Measurements from ENCODE around the gene RAD51B. TPM values are rescaled to one million over a fixed set of nuclear protein-coding genes. Genes with fewer than 3 reads are reported as not detected.

Gene RAD51B
- total and polyA plus RNA-seq, 9 of the 15 experiments (the other 6 are each of a cell fraction or from before 2014, with no cell fraction given): 8.5 to 17.3 (median 11.3) TPM

DNA sequence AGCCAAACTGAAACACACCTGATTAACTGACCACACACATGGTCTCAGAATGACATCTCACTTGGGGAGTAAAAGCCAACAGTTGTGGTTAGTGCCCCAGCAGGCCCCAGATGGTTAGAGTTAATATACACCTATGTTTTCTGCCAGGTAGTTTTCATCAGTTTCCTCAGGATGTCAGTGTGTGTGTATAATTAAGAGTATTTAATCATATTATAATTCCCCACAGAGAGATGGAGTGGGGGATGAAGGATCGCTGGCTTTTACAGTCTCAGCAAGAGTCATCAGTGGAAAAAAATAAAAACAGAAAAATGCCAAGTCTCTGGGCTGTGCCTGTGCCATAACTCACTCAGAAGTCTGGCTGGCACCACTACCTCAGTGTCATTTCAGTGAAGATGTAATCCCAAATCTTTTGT is 560.8 kb downstream of the RAD51B start (continued):
- TF ChIP-seq, protein P1, sequence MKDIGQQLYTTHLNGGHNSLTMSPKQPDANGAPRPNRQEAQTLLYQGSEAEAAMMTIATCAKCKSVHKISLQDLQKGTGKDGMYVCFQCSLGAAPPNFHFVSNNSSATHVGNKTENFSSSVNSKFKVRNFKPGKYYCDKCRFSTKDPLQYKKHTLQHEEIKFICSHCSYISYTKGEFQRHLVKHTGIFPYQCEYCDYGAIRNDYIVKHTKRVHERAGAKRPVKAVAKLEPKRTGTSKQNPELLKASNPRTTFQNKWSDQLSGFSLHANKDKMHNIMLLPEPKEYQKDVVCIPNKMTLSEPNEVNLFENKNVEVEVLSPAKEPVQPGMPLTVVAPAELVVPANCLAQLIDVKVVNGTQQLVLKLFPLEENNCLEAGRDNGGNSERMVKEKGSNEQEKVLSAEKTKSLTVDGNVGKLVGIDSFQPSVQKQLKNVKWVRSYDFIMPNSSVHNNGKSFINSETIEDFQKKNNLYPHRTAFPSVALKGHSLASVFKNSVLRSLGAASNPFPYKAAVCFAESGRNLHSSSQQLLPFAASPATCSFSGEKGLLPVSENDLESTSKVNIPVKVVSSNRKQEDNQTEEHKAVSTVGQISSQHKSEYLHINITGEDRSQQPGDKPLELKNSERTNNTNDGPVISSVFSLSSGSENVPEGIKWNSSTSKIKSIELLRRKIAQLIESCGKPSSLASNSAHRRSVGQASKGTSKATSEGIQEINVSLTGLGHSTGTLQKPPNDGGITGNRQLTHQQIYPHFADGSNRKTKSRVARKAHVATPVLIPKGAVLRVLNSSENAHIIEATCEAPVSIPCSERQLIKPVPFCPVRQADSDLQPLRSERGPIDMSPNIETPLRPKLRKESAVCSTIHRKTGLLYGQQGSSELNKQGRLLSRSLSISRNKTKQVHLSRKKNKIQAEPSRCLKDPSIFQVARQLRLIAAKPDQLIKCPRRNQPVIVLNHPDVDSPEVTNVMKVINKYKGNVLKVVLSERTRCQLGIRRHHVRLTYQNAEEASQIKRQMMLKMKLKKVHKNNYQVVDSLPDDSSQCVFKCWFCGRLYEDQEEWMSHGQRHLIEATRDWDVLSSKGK (CRISPR knock-in tag; IDR thresholded peaks at IDR 0.05): no peak
- TF ChIP-seq, protein P2, sequence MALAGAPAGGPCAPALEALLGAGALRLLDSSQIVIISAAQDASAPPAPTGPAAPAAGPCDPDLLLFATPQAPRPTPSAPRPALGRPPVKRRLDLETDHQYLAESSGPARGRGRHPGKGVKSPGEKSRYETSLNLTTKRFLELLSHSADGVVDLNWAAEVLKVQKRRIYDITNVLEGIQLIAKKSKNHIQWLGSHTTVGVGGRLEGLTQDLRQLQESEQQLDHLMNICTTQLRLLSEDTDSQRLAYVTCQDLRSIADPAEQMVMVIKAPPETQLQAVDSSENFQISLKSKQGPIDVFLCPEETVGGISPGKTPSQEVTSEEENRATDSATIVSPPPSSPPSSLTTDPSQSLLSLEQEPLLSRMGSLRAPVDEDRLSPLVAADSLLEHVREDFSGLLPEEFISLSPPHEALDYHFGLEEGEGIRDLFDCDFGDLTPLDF (CRISPR knock-in tag; IDR thresholded peaks at IDR 0.05): no peak
- no peak for TF ChIP-seq U2AF2 (optimal IDR thresholded peaks at IDR 0.05; ENCODE audit: low read depth, low read length)
- TF ChIP-seq, protein P3, sequence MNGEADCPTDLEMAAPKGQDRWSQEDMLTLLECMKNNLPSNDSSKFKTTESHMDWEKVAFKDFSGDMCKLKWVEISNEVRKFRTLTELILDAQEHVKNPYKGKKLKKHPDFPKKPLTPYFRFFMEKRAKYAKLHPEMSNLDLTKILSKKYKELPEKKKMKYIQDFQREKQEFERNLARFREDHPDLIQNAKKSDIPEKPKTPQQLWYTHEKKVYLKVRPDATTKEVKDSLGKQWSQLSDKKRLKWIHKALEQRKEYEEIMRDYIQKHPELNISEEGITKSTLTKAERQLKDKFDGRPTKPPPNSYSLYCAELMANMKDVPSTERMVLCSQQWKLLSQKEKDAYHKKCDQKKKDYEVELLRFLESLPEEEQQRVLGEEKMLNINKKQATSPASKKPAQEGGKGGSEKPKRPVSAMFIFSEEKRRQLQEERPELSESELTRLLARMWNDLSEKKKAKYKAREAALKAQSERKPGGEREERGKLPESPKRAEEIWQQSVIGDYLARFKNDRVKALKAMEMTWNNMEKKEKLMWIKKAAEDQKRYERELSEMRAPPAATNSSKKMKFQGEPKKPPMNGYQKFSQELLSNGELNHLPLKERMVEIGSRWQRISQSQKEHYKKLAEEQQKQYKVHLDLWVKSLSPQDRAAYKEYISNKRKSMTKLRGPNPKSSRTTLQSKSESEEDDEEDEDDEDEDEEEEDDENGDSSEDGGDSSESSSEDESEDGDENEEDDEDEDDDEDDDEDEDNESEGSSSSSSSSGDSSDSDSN (IDR thresholded peaks at IDR 0.05; ENCODE audit: borderline replicate concordance in 1 of 2, low read depth in 2 of 2, low read length in 2 of 2): no peak
- TF ChIP-seq, protein P4, sequence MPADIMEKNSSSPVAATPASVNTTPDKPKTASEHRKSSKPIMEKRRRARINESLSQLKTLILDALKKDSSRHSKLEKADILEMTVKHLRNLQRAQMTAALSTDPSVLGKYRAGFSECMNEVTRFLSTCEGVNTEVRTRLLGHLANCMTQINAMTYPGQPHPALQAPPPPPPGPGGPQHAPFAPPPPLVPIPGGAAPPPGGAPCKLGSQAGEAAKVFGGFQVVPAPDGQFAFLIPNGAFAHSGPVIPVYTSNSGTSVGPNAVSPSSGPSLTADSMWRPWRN (IDR thresholded peaks at IDR 0.05; ENCODE audit: low read depth): no peak
- no peak for TF ChIP-seq ZNF77 (CRISPR knock-in tag; IDR thresholded peaks at IDR 0.05)
- TF ChIP-seq ZNF324 (CRISPR knock-in tag; IDR thresholded peaks at IDR 0.05): no peak
- TF ChIP-seq ZNF217 (CRISPR knock-in tag; IDR thresholded peaks at IDR 0.05): no peak
- no peak for TF ChIP-seq MEF2A (IDR thresholded peaks at IDR 0.05; ENCODE audit: control insufficient read depth, low read depth, low read length)

Data from K562 (cell line).